Measurements from ENCODE around the gene CRYGD. TPM values are rescaled to one million over a fixed set of nuclear protein-coding genes. Genes with fewer than 3 reads are reported as not detected.

CRYGD gene
- total and polyA plus RNA-seq, 2 of the 4 experiments (the other 2 are of a cell fraction): not detected

GRCh38 chr2:208164951-208165755 lies 40.8 kb upstream of the CRYGD start:
- no peak overlapping the region for H3K4me3 ChIP-seq (ENCODE audit: insufficient read depth, low read depth, low read length)
- H3K56ac ChIP-seq (ENCODE audit: extremely low read depth, insufficient read depth, low read length): no peak overlapping the region
- no peak overlapping the region for H2BK5ac ChIP-seq (ENCODE audit: low read depth, low read length, poor library complexity, severe bottlenecking)
- in situ Hi-C loops (cut with MboI; ENCODE audit: low sequenced_read_pairs) (no loop called here), intact Hi-C loops (cut with micrococcal nuclease) (no loop called here), dilution Hi-C loops (cut with HindIII; ENCODE audit: low sequenced_read_pairs, unreplicated experiment) (no loop called here)
- no peak overlapping the region for H3K23ac ChIP-seq (ENCODE audit: low read depth, low read length)
- H4K8ac ChIP-seq (ENCODE audit: low read depth in 2 of 2, low read length in 2 of 2): no peak overlapping the region
- H3K14ac ChIP-seq (replicated peaks; ENCODE audit: low read depth, low read length): no peak overlapping the region
- no peak overlapping the region for H2BK120ac ChIP-seq (ENCODE audit: low read depth, low read length)
- H2AK9ac ChIP-seq (replicated peaks; ENCODE audit: low read depth, low read length, poor library complexity): no peak overlapping the region
- WGBS, 2 experiments (ENCODE audit: extremely low coverage in 2 of 2, insufficient read length in 1 of 2): 40% methylated on average over 1 of the region's 2 CpGs; no CpG with 5 or more reads in 1 of the 2 experiments
- no peaks in the 10 kb centered on the region for H3K36me3 ChIP-seq (ENCODE audit: control insufficient read depth, insufficient read depth, low read length)
- no peak overlapping the region for H3K4ac ChIP-seq (ENCODE audit: low read depth, low read length)
- ATAC-seq (ENCODE audit: low read depth): no peak
- no peaks in the 10 kb centered on the region for H3K9me1 ChIP-seq (ENCODE audit: insufficient read depth, low read length)
- no peak for DNase-seq
- H3K18ac ChIP-seq (ENCODE audit: low read depth, low read length): no peak overlapping the region
- H3K27ac ChIP-seq (ENCODE audit: insufficient read depth, low read length): no peak overlapping the region
- ChIA-PET POLR2A (ENCODE audit: unreplicated experiment) (no interaction called here), CTCF (interaction anchor here (1.1 kb wide), 1 partner anchor 10 kb away, joined by 3 read pairs; no protein-coding TSS in a partner anchor)
- TF ChIP-seq SMC3 (IDR thresholded peaks at IDR 0.05; ENCODE audit: low read depth, low read length) (no peak), BHLHE40 (IDR thresholded peaks at IDR 0.05; ENCODE audit: low read depth, low read length) (no peak), MXI1 (IDR thresholded peaks at IDR 0.05; ENCODE audit: borderline replicate concordance, low read depth, low read length) (no peak), USF2 (IDR thresholded peaks at IDR 0.05; ENCODE audit: low read depth, low read length) (no peak), FOS (IDR thresholded peaks at IDR 0.05; ENCODE audit: low read depth, low read length) (no peak), RFX5 (IDR thresholded peaks at IDR 0.05; ENCODE audit: low read depth, low read length) (no peak), MAZ (IDR thresholded peaks at IDR 0.05; ENCODE audit: borderline replicate concordance, low read depth, low read length) (no peak), CEBPB (IDR thresholded peaks at IDR 0.05; ENCODE audit: low read depth, low read length) (no peak), RCOR1 (IDR thresholded peaks at IDR 0.05; ENCODE audit: insufficient replicate concordance, low read length) (no peak), NFE2L2 (IDR thresholded peaks at IDR 0.05; ENCODE audit: low read depth, low read length) (no peak), MAFK (IDR thresholded peaks at IDR 0.05; ENCODE audit: low read depth, low read length) (no peak), ELK1 (IDR thresholded peaks at IDR 0.05; ENCODE audit: borderline replicate concordance, low read depth, low read length) (no peak)
- TF ChIP-seq, protein P1, sequence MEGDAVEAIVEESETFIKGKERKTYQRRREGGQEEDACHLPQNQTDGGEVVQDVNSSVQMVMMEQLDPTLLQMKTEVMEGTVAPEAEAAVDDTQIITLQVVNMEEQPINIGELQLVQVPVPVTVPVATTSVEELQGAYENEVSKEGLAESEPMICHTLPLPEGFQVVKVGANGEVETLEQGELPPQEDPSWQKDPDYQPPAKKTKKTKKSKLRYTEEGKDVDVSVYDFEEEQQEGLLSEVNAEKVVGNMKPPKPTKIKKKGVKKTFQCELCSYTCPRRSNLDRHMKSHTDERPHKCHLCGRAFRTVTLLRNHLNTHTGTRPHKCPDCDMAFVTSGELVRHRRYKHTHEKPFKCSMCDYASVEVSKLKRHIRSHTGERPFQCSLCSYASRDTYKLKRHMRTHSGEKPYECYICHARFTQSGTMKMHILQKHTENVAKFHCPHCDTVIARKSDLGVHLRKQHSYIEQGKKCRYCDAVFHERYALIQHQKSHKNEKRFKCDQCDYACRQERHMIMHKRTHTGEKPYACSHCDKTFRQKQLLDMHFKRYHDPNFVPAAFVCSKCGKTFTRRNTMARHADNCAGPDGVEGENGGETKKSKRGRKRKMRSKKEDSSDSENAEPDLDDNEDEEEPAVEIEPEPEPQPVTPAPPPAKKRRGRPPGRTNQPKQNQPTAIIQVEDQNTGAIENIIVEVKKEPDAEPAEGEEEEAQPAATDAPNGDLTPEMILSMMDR (conservative IDR thresholded peaks at IDR 0.05; ENCODE audit: low read depth, low read length): no peak
- no peaks in the 10 kb centered on the region for H4K20me1 ChIP-seq (ENCODE audit: insufficient read depth, low read length)
- H2BK15ac ChIP-seq (ENCODE audit: low read depth, low read length): no peak overlapping the region
- H2AK5ac ChIP-seq (ENCODE audit: low read depth, low read length): no peak overlapping the region
- no peak overlapping the region for H4K5ac ChIP-seq (ENCODE audit: low read depth, low read length)
- no peak overlapping the region for H2BK20ac ChIP-seq (ENCODE audit: low read depth, low read length)
- no peak overlapping the region for H2AFZ ChIP-seq (replicated peaks; ENCODE audit: low read length, poor library complexity)
- no peaks in the 10 kb centered on the region for H3K4me1 ChIP-seq (ENCODE audit: control insufficient read depth, insufficient read depth, low read length)
- H3K4me2 ChIP-seq (ENCODE audit: low read depth, low read length): no peak overlapping the region
- H3K27me3 ChIP-seq (ENCODE audit: control insufficient read depth, insufficient read depth, low read length): 0 out of 2 replicates have a peak, but pooled peaks cover 3% of the 10 kb centered on the region
- H3K9me3 ChIP-seq (ENCODE audit: control insufficient read depth, insufficient read depth, low read length): no peaks in the 10 kb centered on the region
- BruUV-seq (replicated peaks): no TSS peak
- no peak overlapping the region for H3K9ac ChIP-seq (ENCODE audit: low read depth, low read length)
- no peaks in the 10 kb centered on the region for H3K79me1 ChIP-seq (ENCODE audit: low read depth in 1 of 2, low read length in 2 of 2)
- no peak overlapping the region for H4K91ac ChIP-seq (ENCODE audit: insufficient read depth, low read depth, low read length)

Measured in IMR-90 (cell line).